DND-41 (cell line): ENCODE data around the gene FCN3.

Experiments used
- ATAC-seq: fragments of 200-7000 bp; cut with Tn5 transposase; 3 replicates; pipeline ENCODE4 v1.9.1; 2021; ENCODE audit warnings: low read depth; ENCODE audit not compliant: insufficient read depth
- DNase-seq: peaks from one replicate; pipeline ENCODE4 v3.0.0-alpha.2; 2020
- H2AFZ ChIP-seq: 2 replicates; pipeline ENCODE4 v1.6.0; 2012; ENCODE audit warnings: low read depth, low read length
- H3K27ac ChIP-seq: 2 replicates; pipeline ENCODE4 v1.5.1; 2012; ENCODE audit warnings: low read length, inconsistent platforms
- H3K27me3 ChIP-seq: fragments of 200-600 bp; sonication (generic); 2 replicates; pipeline ENCODE4 v1.6.0; 2012; ENCODE audit warnings: low read length, mild to moderate bottlenecking, inconsistent platforms; ENCODE audit not compliant: insufficient read depth, poor library complexity
- H3K36me3 ChIP-seq: 2 replicates; pipeline ENCODE4 v1.5.1; 2012; ENCODE audit warnings: low read length, inconsistent platforms; ENCODE audit not compliant: insufficient read depth
- H3K4me1 ChIP-seq: 2 replicates; pipeline ENCODE4 v1.5.1; 2012; ENCODE audit warnings: mild to moderate bottlenecking, low read length; ENCODE audit not compliant: insufficient read depth
- H3K4me2 ChIP-seq: 2 replicates; pipeline ENCODE4 v1.6.0; 2012; ENCODE audit warnings: mild to moderate bottlenecking, moderate library complexity, low read length, inconsistent platforms; ENCODE audit not compliant: insufficient read depth
- H3K4me3 ChIP-seq, 2 experiments: fragments of 200-600 bp in 1 of 2; shearing (Covaris generic) in 1 of 2; 2 replicates each; pipeline ENCODE4 v1.5.1; 2012 to 2016; ENCODE audit warnings: inconsistent platforms in 2 of 2, low read length in 2 of 2, mild to moderate bottlenecking in 2 of 2, low read depth in 1 of 2, moderate library complexity in 1 of 2
- H3K79me2 ChIP-seq: 2 replicates; pipeline ENCODE4 v1.6.0; 2012; ENCODE audit warnings: low read length, inconsistent platforms; ENCODE audit not compliant: insufficient read depth
- H3K9ac ChIP-seq: 2 replicates; pipeline ENCODE4 v1.6.0; 2012; ENCODE audit warnings: low read depth, mild to moderate bottlenecking, inconsistent platforms, low read length, moderate library complexity
- H3K9me3 ChIP-seq: 2 replicates; pipeline ENCODE4 v1.5.1; 2012; ENCODE audit warnings: low read length, moderate library complexity, mild to moderate bottlenecking, inconsistent platforms; ENCODE audit not compliant: insufficient read depth, severe bottlenecking
- H4K20me1 ChIP-seq: 2 replicates; pipeline ENCODE4 v1.6.0; 2012; ENCODE audit warnings: low read length; ENCODE audit not compliant: insufficient read depth
- CTCF ChIP-seq: IDR thresholded peaks from 2 replicates; pipeline ENCODE4 v1.5.1; 2012; ENCODE audit warnings: borderline replicate concordance, low read length, moderate library complexity, mild to moderate bottlenecking; ENCODE audit not compliant: poor library complexity, severe bottlenecking; ENCODE audit errors: extremely low read depth
- EZH2 ChIP-seq: IDR thresholded peaks from 3 replicates; pipeline ENCODE4 v1.6.1; 2012; ENCODE audit warnings: borderline replicate concordance, low read depth, mild to moderate bottlenecking, moderate library complexity, low read length, inconsistent platforms; ENCODE audit not compliant: severe bottlenecking

Gene FCN3

GRCh38 chr1:27355683-27356082, 18.9 kb downstream of the FCN3 start:
- Histone ChIP-seq H3K27ac (no peak overlapping the region), H4K20me1 (no peaks in the 10 kb centered on the region), H3K4me3 (no peak overlapping the region), H2AFZ (no peak overlapping the region), H3K9ac (no peak overlapping the region), H3K4me1 (peaks cover 14% of the 10 kb centered on the region), H3K9me3 (no peaks in the 10 kb centered on the region), H3K79me2 (no peaks in the 10 kb centered on the region), H3K4me2 (no peak overlapping the region), H3K36me3 (no peaks in the 10 kb centered on the region), H3K27me3 (no peaks in the 10 kb centered on the region)
- ATAC-seq (no peak), DNase-seq (no peak)
- TF ChIP-seq CTCF (no peak), EZH2 (no peak)

GRCh38 chr1:27353629-27354028, 21.0 kb downstream of the FCN3 start:
- Histone ChIP-seq H2AFZ (no peak overlapping the region), H3K27me3 (no peaks in the 10 kb centered on the region), H4K20me1 (no peaks in the 10 kb centered on the region), H3K79me2 (no peaks in the 10 kb centered on the region), H3K36me3 (no peaks in the 10 kb centered on the region), H3K9ac (no peak overlapping the region), H3K9me3 (no peaks in the 10 kb centered on the region), H3K4me1 (peaks cover 14% of the 10 kb centered on the region), H3K4me3 (no peak overlapping the region), H3K27ac (no peak overlapping the region), H3K4me2 (no peak overlapping the region)
- no peak for TF ChIP-seq CTCF
- TF ChIP-seq EZH2, result no peak
- no peak for ATAC-seq
- DNase-seq, result no peak

- H3K79me2 ChIP-seq, result no peaks in the 10 kb centered on the region
- no peaks in the 10 kb centered on the region for H3K36me3 ChIP-seq
- DNase-seq (no peak), ATAC-seq (no peak)
- H4K20me1 ChIP-seq, result no peaks in the 10 kb centered on the region
- TF ChIP-seq CTCF (no peak), EZH2 (no peak)
- no peaks in the 10 kb centered on the region for H3K9me3 ChIP-seq
- H2AFZ ChIP-seq, result no peak overlapping the region
- no peak overlapping the region for H3K4me2 ChIP-seq
- H3K4me3 ChIP-seq, result no peak overlapping the region
- no peak overlapping the region for H3K27ac ChIP-seq
- no peaks in the 10 kb centered on the region for H3K27me3 ChIP-seq
- no peak overlapping the region for H3K9ac ChIP-seq
- H3K4me1 ChIP-seq, result peaks cover 14% of the 10 kb centered on the region
Measured at GRCh38 chr1:27353166-27353565, 21.5 kb downstream of the FCN3 start.

GRCh38 chr1:27351541-27352107, 23.0 kb downstream of the FCN3 start:
- H3K4me3 ChIP-seq, result no peak overlapping the region
- no peaks in the 10 kb centered on the region for H4K20me1 ChIP-seq
- no peaks in the 10 kb centered on the region for H3K9me3 ChIP-seq
- no peak overlapping the region for H3K27ac ChIP-seq
- H3K9ac ChIP-seq, result no peak overlapping the region
- no peaks in the 10 kb centered on the region for H3K4me1 ChIP-seq
- H3K27me3 ChIP-seq, result no peaks in the 10 kb centered on the region
- no peak for DNase-seq
- no peak overlapping the region for H2AFZ ChIP-seq
- TF ChIP-seq CTCF, result no peak
- no peak overlapping the region for H3K4me2 ChIP-seq
- no peaks in the 10 kb centered on the region for H3K79me2 ChIP-seq
- no peaks in the 10 kb centered on the region for H3K36me3 ChIP-seq
- no peak for ATAC-seq
